ENCODE data around the gene EFHD2. TPM values are rescaled to one million over a fixed set of nuclear protein-coding genes. Genes with fewer than 3 reads are reported as not detected.

Gene EFHD2
- total and polyA plus RNA-seq, 3 donors from 2014 or later = 146 to 384 (median 308) TPM

DNA sequence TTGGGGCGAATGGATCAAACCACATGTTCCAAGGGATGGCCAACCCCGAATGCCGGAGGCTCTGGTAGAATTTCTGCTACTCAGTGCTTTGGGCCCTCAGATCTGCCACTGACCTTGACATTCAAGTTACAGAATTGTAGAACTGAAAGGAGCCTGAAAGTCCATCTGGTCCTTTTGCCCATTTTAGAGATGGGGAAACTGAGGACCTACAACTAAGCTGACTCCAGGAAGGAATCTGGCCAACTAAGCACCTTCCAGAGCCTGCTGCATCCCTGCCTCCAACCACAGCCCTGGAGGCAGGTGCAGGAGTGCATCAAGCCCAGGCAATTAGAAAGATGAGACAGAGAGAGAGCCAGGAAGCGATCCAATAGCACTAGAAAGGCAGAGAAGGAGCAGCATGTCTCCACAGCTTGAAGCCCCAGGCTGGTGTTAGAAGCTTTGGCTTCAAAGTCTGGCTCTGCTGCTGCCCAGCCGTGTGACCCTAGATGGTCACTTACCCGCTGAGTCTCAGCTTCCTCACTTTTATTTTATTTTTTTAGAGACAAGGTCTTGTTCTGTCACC, 27.3 kb downstream of the EFHD2 start:
- intact Hi-C loops (cut with DNase I; ENCODE audit: low total_unique reads) = no loop called here
- no peak overlapping the region for H3K27ac ChIP-seq
- no peaks in the 10 kb centered on the region for H3K4me1 ChIP-seq
- H3K9me3 ChIP-seq = no peaks in the 10 kb centered on the region
- no peaks in the 10 kb centered on the region for H3K36me3 ChIP-seq (ENCODE audit: low read depth, missing control alignments)
- H3K27me3 ChIP-seq = no peaks in the 10 kb centered on the region
- TF ChIP-seq CTCF (IDR thresholded peaks at IDR 0.05) (no peak), POLR2A (IDR thresholded peaks at IDR 0.05) (no peak)
- WGBS, 2 donors = 96% methylated on average over 6 of the region's 6 CpGs
- no peak overlapping the region for H3K4me3 ChIP-seq
- no peak for DNase-seq

- H3K27ac ChIP-seq = no peak overlapping the region
- H3K36me3 ChIP-seq (ENCODE audit: low read depth, missing control alignments) = no peaks in the 10 kb centered on the region
- no peak overlapping the region for H3K4me3 ChIP-seq
- H3K9me3 ChIP-seq = no peaks in the 10 kb centered on the region
- WGBS, 2 donors = 93 to 99% methylated on average over 14 of the region's 14 CpGs
- H3K4me1 ChIP-seq = peaks cover under 1% of the 10 kb centered on the region
- no peak for DNase-seq
- TF ChIP-seq POLR2A (IDR thresholded peaks at IDR 0.05) = no peak
- TF ChIP-seq CTCF (IDR thresholded peaks at IDR 0.05) = no peak
- intact Hi-C loops (cut with DNase I; ENCODE audit: low total_unique reads) = no loop called here
- H3K27me3 ChIP-seq = no peaks in the 10 kb centered on the region
Measured at GRCh38 chr1:15439325-15439724, 29.6 kb downstream of the EFHD2 start.

- no peak for TF ChIP-seq POLR2A (IDR thresholded peaks at IDR 0.05)
- no peak for TF ChIP-seq CTCF (IDR thresholded peaks at IDR 0.05)
- intact Hi-C loops (cut with DNase I; ENCODE audit: low total_unique reads) = no loop called here
- Histone ChIP-seq H3K4me1 (peaks cover 3% of the 10 kb centered on the region), H3K36me3 (ENCODE audit: low read depth, missing control alignments) (no peaks in the 10 kb centered on the region), H3K27ac (no peak overlapping the region), H3K4me3 (no peak overlapping the region), H3K9me3 (no peaks in the 10 kb centered on the region), H3K27me3 (no peaks in the 10 kb centered on the region)
- DNase-seq = no peak
- 88 to 91% methylated on average over 12 to 13 of the region's 13 CpGs for WGBS, 2 donors
Measured at GRCh38 chr1:15440357-15440756, 30.7 kb downstream of the EFHD2 start.

- intact Hi-C loops (cut with DNase I; ENCODE audit: low total_unique reads) = no loop called here
- DNase-seq = no peak
- Histone ChIP-seq H3K4me3 (no peak overlapping the region), H3K9me3 (no peaks in the 10 kb centered on the region), H3K27me3 (no peaks in the 10 kb centered on the region), H3K27ac (no peak overlapping the region), H3K4me1 (peaks cover 3% of the 10 kb centered on the region), H3K36me3 (ENCODE audit: low read depth, missing control alignments) (no peaks in the 10 kb centered on the region)
- TF ChIP-seq POLR2A (IDR thresholded peaks at IDR 0.05) = no peak
- TF ChIP-seq CTCF (IDR thresholded peaks at IDR 0.05) = no peak
- WGBS, 2 donors = 77 to 85% methylated on average over 6 of the region's 6 CpGs
Measured at GRCh38 chr1:15441247-15441646, 31.6 kb downstream of the EFHD2 start.

DNA sequence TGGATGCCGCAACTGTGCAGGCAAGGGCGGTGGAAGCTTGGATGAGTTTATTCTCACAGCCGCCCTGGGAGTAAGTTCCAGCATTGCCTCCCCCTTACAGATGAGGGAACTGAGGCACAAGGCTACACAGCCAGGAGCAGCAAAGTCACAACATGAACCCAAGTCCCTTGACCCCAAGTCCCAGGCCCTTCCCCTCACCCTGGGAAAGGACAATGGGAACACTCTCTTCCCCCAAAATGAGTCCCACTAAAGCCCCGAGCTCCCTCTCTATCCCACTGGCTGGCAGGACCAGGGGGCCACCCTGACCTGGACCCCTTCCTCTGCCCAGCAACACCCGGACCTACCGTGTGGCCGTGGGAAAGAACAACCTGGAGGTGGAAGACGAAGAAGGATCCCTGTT, 32.4 kb downstream of the EFHD2 start:
- no peak for TF ChIP-seq POLR2A (IDR thresholded peaks at IDR 0.05)
- no peak for TF ChIP-seq CTCF (IDR thresholded peaks at IDR 0.05)
- Histone ChIP-seq H3K4me3 (no peak overlapping the region), H3K36me3 (ENCODE audit: low read depth, missing control alignments) (no peaks in the 10 kb centered on the region), H3K27me3 (no peaks in the 10 kb centered on the region), H3K9me3 (no peaks in the 10 kb centered on the region), H3K27ac (no peak overlapping the region), H3K4me1 (peaks cover 3% of the 10 kb centered on the region)
- intact Hi-C loops (cut with DNase I; ENCODE audit: low total_unique reads) = no loop called here
- DNase-seq = no peak
- 87 to 96% methylated on average over 7 to 8 of the region's 8 CpGs for WGBS, 2 donors
